Measurements from ENCODE around the gene CT83.

GRCh38 chrX:116480059-116480458 is 17.3 kb upstream of the CT83 start:
- no peak for TF ChIP-seq CTCF (IDR thresholded peaks at IDR 0.05 in 4 of 5, conservative IDR thresholded peaks at IDR 0.05 in 1 of 5)
- TF ChIP-seq POLR2A (IDR thresholded peaks at IDR 0.05): no peak
